DOHH2 (cell line): ENCODE measurements around the gene AP1G2.

Experiments used
- EZH2phosphoT487 ChIP-seq: fragments of 200-600 bp; sonication (generic); IDR thresholded peaks from 2 replicates; pipeline ENCODE4 v1.6.1; 2017; ENCODE audit warnings: borderline replicate concordance, mild to moderate bottlenecking, antibody characterized with exemption, low read length, moderate library complexity, mixed read lengths
- TF ChIP-seq, protein P1 (sequence below): fragments of 200-600 bp; sonication (generic); IDR thresholded peaks from one replicate; pipeline ENCODE4 v1.5.1; 2014; ENCODE audit warnings: antibody characterized with exemption, mild to moderate bottlenecking, low read depth, low read length; ENCODE audit not compliant: poor library complexity, severe bottlenecking

DNA sequence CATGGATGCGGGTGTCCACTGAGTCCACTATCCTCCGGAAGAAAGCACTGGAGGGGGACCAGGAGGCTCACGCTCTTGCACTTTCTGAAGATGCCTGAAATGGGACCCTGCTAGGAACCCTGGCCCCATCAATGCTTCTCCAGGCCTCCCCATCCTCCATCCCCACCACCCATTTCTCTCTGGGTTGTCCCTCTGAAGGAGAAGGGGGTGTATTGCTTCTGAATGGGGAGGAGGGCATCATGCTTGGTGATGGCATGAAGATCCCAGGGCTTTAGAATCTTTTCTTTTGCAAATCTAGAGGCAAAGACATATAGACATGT, 11.7 kb upstream of the AP1G2 start:
- TF ChIP-seq, protein P1, sequence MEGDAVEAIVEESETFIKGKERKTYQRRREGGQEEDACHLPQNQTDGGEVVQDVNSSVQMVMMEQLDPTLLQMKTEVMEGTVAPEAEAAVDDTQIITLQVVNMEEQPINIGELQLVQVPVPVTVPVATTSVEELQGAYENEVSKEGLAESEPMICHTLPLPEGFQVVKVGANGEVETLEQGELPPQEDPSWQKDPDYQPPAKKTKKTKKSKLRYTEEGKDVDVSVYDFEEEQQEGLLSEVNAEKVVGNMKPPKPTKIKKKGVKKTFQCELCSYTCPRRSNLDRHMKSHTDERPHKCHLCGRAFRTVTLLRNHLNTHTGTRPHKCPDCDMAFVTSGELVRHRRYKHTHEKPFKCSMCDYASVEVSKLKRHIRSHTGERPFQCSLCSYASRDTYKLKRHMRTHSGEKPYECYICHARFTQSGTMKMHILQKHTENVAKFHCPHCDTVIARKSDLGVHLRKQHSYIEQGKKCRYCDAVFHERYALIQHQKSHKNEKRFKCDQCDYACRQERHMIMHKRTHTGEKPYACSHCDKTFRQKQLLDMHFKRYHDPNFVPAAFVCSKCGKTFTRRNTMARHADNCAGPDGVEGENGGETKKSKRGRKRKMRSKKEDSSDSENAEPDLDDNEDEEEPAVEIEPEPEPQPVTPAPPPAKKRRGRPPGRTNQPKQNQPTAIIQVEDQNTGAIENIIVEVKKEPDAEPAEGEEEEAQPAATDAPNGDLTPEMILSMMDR = no peak
- TF ChIP-seq EZH2phosphoT487 = no peak
